H1 (cell line): ENCODE measurements around the gene MAVS. TPM values are rescaled to one million over a fixed set of nuclear protein-coding genes. Genes with fewer than 3 reads are reported as not detected.
A peak's percentile ranks its signal among the peaks of the same experiment; 100 is the strongest.

ENCODE experiments used
- CTCF ChIA-PET: fragments of 300-600 bp; sonication (Branson Sonifier 250); formaldehyde crosslinking; loops from one replicate; lab custom pipeline; 2021; ENCODE audit not compliant: partially characterized antibody; lab: Charles Lee
- POLR2A ChIA-PET: fragments of 300-600 bp; sonication (Branson Sonifier 250); formaldehyde crosslinking; loops from one replicate; lab custom pipeline; 2021; ENCODE audit warnings: inconsistent platforms; ENCODE audit not compliant: partially characterized antibody; lab: Charles Lee
- DNase-seq, 2 experiments: peaks; one replicate each; pipeline versions ENCODE4 v3.0.0 to v3.0.0-alpha.2; 2010 to 2022; ENCODE audit warnings: low spot score in 2 of 2, low read depth in 1 of 2, mixed read lengths in 1 of 2
- FAIRE-seq: peaks from 2 replicates; lab custom pipeline; 2011; peaks lifted over from hg19 to GRCh38; lab: Jason Lieb, UNC
- H2AFZ ChIP-seq: 2 replicates; pipeline ENCODE4 v1.8.1; 2012; ENCODE audit warnings: low read length, inconsistent platforms
- H2AK5ac ChIP-seq: 2 replicates; pipeline ENCODE4 v1.6.1; 2013; ENCODE audit warnings: low read depth, low read length
- H2BK120ac ChIP-seq: replicated peaks from 2 replicates; pipeline ENCODE3; 2013; ENCODE audit warnings: low read depth, low read length, inconsistent platforms
- H2BK12ac ChIP-seq: 2 replicates; pipeline ENCODE4 v1.6.1; 2013; ENCODE audit warnings: low read depth, low read length
- H2BK15ac ChIP-seq: 2 replicates; pipeline ENCODE4 v1.6.1; 2013; ENCODE audit warnings: low read length
- H2BK20ac ChIP-seq: 2 replicates; pipeline ENCODE4 v1.6.1; 2013; ENCODE audit warnings: low read length
- H2BK5ac ChIP-seq: 2 replicates; pipeline ENCODE4 v1.6.1; 2013; ENCODE audit warnings: low read depth, low read length
- H3K14ac ChIP-seq: 2 replicates; pipeline ENCODE4 v1.6.1; 2013; ENCODE audit warnings: inconsistent platforms; ENCODE audit not compliant: insufficient read length
- H3K18ac ChIP-seq: 2 replicates; pipeline ENCODE4 v1.6.1; 2013; ENCODE audit warnings: low read length; ENCODE audit errors: extremely low read depth
- H3K23ac ChIP-seq: 2 replicates; pipeline ENCODE4 v1.6.1; 2013; ENCODE audit warnings: inconsistent platforms; ENCODE audit not compliant: insufficient read length
- H3K23me2 ChIP-seq: 2 replicates; pipeline ENCODE4 v1.6.1; 2013; ENCODE audit warnings: low read depth, low read length
- H3K27ac ChIP-seq: 2 replicates; pipeline ENCODE4 v1.6.1; 2011; ENCODE audit warnings: low read depth, low read length, inconsistent platforms
- H3K27me3 ChIP-seq, 4 experiments: replicated peaks in 1 of 4; 1 replicate in 1 of 4; 2 replicates in 3 of 4; pipeline versions ENCODE4 v1.6.1 to v1.8.1; 2011 to 2013; ENCODE audit warnings: low read length in 3 of 4, mild to moderate bottlenecking in 3 of 4, inconsistent platforms in 2 of 4, mixed read lengths in 2 of 4, moderate library complexity in 1 of 4; ENCODE audit not compliant: control insufficient read depth in 3 of 4, insufficient read depth in 3 of 4; ENCODE audit errors: extremely low read depth in 1 of 4
- H3K36me3 ChIP-seq, 4 experiments: 2 replicates each; pipeline versions ENCODE4 v1.6.1 to v1.8.1; 2011 to 2013; ENCODE audit warnings: mild to moderate bottlenecking in 4 of 4, low read length in 3 of 4, moderate library complexity in 2 of 4, control low read depth in 1 of 4, inconsistent platforms in 1 of 4; ENCODE audit not compliant: insufficient read depth in 4 of 4, control insufficient read depth in 2 of 4
- H3K4ac ChIP-seq: replicated peaks from 2 replicates; pipeline ENCODE3; 2013; ENCODE audit warnings: low read length, low read depth, mixed read lengths, inconsistent platforms; ENCODE audit not compliant: insufficient read length
- H3K4me1 ChIP-seq, 4 experiments: replicated peaks in 1 of 4; 1 replicate in 1 of 4; 2 replicates in 3 of 4; pipeline versions ENCODE4 v1.6.1 to v1.8.1; 2011 to 2013; ENCODE audit warnings: low read length in 3 of 4, inconsistent platforms in 2 of 4, mixed read lengths in 1 of 4; ENCODE audit not compliant: insufficient read depth in 4 of 4, control insufficient read depth in 3 of 4
- H3K4me2 ChIP-seq, 2 experiments: 2 replicates each; pipeline versions ENCODE4 v1.6.1 to v1.8.1; 2011 to 2013; ENCODE audit warnings: low read depth in 2 of 2, low read length in 2 of 2, control low read depth in 1 of 2, inconsistent platforms in 1 of 2, mild to moderate bottlenecking in 1 of 2; ENCODE audit not compliant: insufficient read depth in 1 of 2
- H3K4me3 ChIP-seq, 4 experiments: fragments of 200-600, 300-600 bp in 1 of 4; sonication (generic), shearing (Covaris generic), sonication (Bioruptor Twin) in 1 of 4; 2 replicates each; pipeline versions ENCODE4 v1.5.1 to v1.8.1; 2011 to 2016; ENCODE audit warnings: low read length in 4 of 4, low read depth in 3 of 4, control low read depth in 2 of 4, inconsistent platforms in 2 of 4, mild to moderate bottlenecking in 2 of 4, mixed read lengths in 1 of 4, moderate library complexity in 1 of 4; ENCODE audit not compliant: insufficient read depth in 2 of 4; ENCODE audit errors: extremely low read depth in 1 of 4
- H3K56ac ChIP-seq: replicated peaks from 2 replicates; pipeline ENCODE3; 2013; ENCODE audit warnings: low read depth, mild to moderate bottlenecking, mixed read lengths, low read length, inconsistent platforms; ENCODE audit not compliant: insufficient read length
- H3K79me1 ChIP-seq: 2 replicates; pipeline ENCODE4 v1.6.1; 2013; ENCODE audit warnings: low read depth, low read length, control low read depth
- H3K79me2 ChIP-seq, 2 experiments: 2 replicates each; pipeline versions ENCODE4 v1.6.1 to v1.8.1; 2012 to 2013; ENCODE audit warnings: low read length in 2 of 2, mild to moderate bottlenecking in 2 of 2, inconsistent platforms in 1 of 2; ENCODE audit not compliant: insufficient read depth in 2 of 2, control insufficient read depth in 1 of 2
- H3K9ac ChIP-seq, 4 experiments: replicated peaks in 1 of 4; 1 replicate in 1 of 4; 2 replicates in 3 of 4; pipeline versions ENCODE4 v1.6.1 to v1.8.1; 2011 to 2013; ENCODE audit warnings: low read depth in 3 of 4, low read length in 3 of 4, control low read depth in 2 of 4, mild to moderate bottlenecking in 2 of 4, moderate library complexity in 2 of 4, inconsistent platforms in 1 of 4; ENCODE audit errors: extremely low read depth in 1 of 4
- H3K9me3 ChIP-seq, 2 experiments: 2 replicates each; pipeline versions ENCODE4 v1.6.1 to v1.8.1; 2012 to 2013; ENCODE audit warnings: mild to moderate bottlenecking in 2 of 2, moderate library complexity in 2 of 2, control low read depth in 1 of 2, inconsistent platforms in 1 of 2, low read depth in 1 of 2, low read length in 1 of 2, mixed read lengths in 1 of 2; ENCODE audit not compliant: insufficient read depth in 2 of 2
- H4K20me1 ChIP-seq, 2 experiments: replicated peaks in 1 of 2; 2 replicates each; pipeline versions ENCODE3 to v1.8.1; 2011 to 2013; ENCODE audit warnings: inconsistent platforms in 2 of 2, low read length in 2 of 2, mild to moderate bottlenecking in 1 of 2; ENCODE audit not compliant: insufficient read depth in 2 of 2, control insufficient read depth in 1 of 2
- H4K5ac ChIP-seq: 2 replicates; pipeline ENCODE4 v1.6.1; 2013; ENCODE audit warnings: low read length, low read depth, mixed read lengths, inconsistent platforms; ENCODE audit not compliant: insufficient read length
- H4K8ac ChIP-seq: 2 replicates; pipeline ENCODE4 v1.8.0; 2013; ENCODE audit warnings: mild to moderate bottlenecking, moderate library complexity, low read length, inconsistent platforms; ENCODE audit not compliant: insufficient read depth; ENCODE audit errors: extremely low read depth
- H4K91ac ChIP-seq: replicated peaks from 2 replicates; pipeline ENCODE3; 2013; ENCODE audit warnings: low read length, mixed read lengths, inconsistent platforms; ENCODE audit not compliant: insufficient read length
- BCL11A ChIP-seq, 2 experiments: IDR thresholded peaks; one replicate each; pipeline ENCODE4 v1.6.1; 2011; ENCODE audit warnings: low read depth in 2 of 2, low read length in 2 of 2, mild to moderate bottlenecking in 2 of 2
- CHD1 ChIP-seq: IDR thresholded peaks from 2 replicates; pipeline ENCODE4 v1.6.1; 2012; ENCODE audit warnings: low read depth, low read length, improper control_type of control experiment
- CREB1 ChIP-seq: IDR thresholded peaks from 2 replicates; pipeline ENCODE4 v1.6.1; 2012; ENCODE audit warnings: inconsistent platforms
- EGR1 ChIP-seq: IDR thresholded peaks from 2 replicates; pipeline ENCODE4 v1.6.1; 2011; ENCODE audit warnings: low read depth, low read length, borderline replicate concordance
- EP300 ChIP-seq, 2 experiments: IDR thresholded peaks; 1 replicate in 1 of 2; 2 replicates in 1 of 2; pipeline ENCODE4 v1.6.1; 2011 to 2012; ENCODE audit warnings: low read depth in 2 of 2, low read length in 2 of 2, mild to moderate bottlenecking in 2 of 2, borderline replicate concordance in 1 of 2, inconsistent platforms in 1 of 2, moderate library complexity in 1 of 2
- FOSL1 ChIP-seq: IDR thresholded peaks from 2 replicates; pipeline ENCODE4 v1.6.1; 2011; ENCODE audit warnings: mild to moderate bottlenecking, low read depth, low read length, moderate library complexity; ENCODE audit not compliant: insufficient read depth
- POLR2AphosphoS5 ChIP-seq: IDR thresholded peaks from 2 replicates; pipeline ENCODE4 v1.6.1; 2011; ENCODE audit warnings: low read depth, low read length
- RBBP5 ChIP-seq: IDR thresholded peaks from 2 replicates; pipeline ENCODE4 v1.7.1; 2012; ENCODE audit warnings: low read depth, mild to moderate bottlenecking, inconsistent platforms, low read length, moderate library complexity, borderline replicate concordance
- RNF2 ChIP-seq: fragments of 200-900, 300-1000 bp; sonication (generic); IDR thresholded peaks from 2 replicates; pipeline ENCODE4 v1.7.1; 2016; ENCODE audit warnings: borderline replicate concordance, low read depth, mild to moderate bottlenecking, antibody characterized with exemption, low read length; ENCODE audit not compliant: poor library complexity, severe bottlenecking; ENCODE audit errors: missing control alignments
- SRF ChIP-seq: IDR thresholded peaks from 2 replicates; pipeline ENCODE4 v1.6.1; 2011; ENCODE audit warnings: mild to moderate bottlenecking, low read depth, low read length, moderate library complexity
- WGBS, 2 experiments: shearing (Covaris generic) in 1 of 2; methylation state at CpG; one replicate each; pipeline versions ENCODE4 v1.1.6 to v1.1.7; 2013 to 2015; ENCODE audit warnings: low lambda C conversion rate in 2 of 2, mixed read lengths in 2 of 2, inconsistent platforms in 1 of 2, low coverage in 1 of 2, missing lambda C conversion rate in 1 of 2; ENCODE audit not compliant: insufficient replicate concordance in 2 of 2, insufficient coverage in 1 of 2, insufficient read length in 1 of 2; ENCODE audit errors: extremely low coverage in 1 of 2, missing lambda C conversion rate in 1 of 2; 5-methylcytosine and 5-hydroxymethylcytosine counted together
- polyA plus RNA-seq, 7 experiments: library from polyadenylated mRNA; depleted of rRNA in 3 of 7; stranded (reverse) in 5 of 7; unstranded in 2 of 7; fragments of >200 nt in 5 of 7; fragments of 200-250 nt in 2 of 7; gene quantifications; 1 replicate in 5 of 7; 2 replicates in 1 of 7; 4 replicates in 1 of 7; pipeline versions ENCODE4 v1.2.1 to v1.2.3, GENCODE V29; 2011 to 2013; ENCODE audit warnings: missing spikeins in 2 of 7, mixed read lengths in 2 of 7
- total RNA-seq: library from RNA; stranded (reverse); fragmentation: NEBNext Ultra II Directional; extraction: Animal tissue kit (Norgen Biotek cat#: 25700); gene quantifications from 2 replicates; pipeline ENCODE4 v1.2.1, GENCODE V29; 2021

The MAVS gene
- total and polyA plus RNA-seq, 2 of the 8 experiments (the other 6 are each of a cell fraction or from before 2014, with no cell fraction given): 9.9 to 24.3 TPM

GRCh38 chr20:3820901-3821727, 25.5 kb upstream of the MAVS start:
- Histone ChIP-seq H3K27me3 (no peaks in the 10 kb centered on the region), H2AK5ac (no peak overlapping the region), H3K14ac (no peak overlapping the region), H3K4me2 (peak overlapping the region; percentile 25 to 79), H2BK12ac (no peak overlapping the region), H3K4me3 (peak overlapping the region; percentile 79 to 96 (median 90)), H3K79me2 (no peaks in the 10 kb centered on the region), H2BK5ac (no peak overlapping the region; the same call in 1 of the 2 replicates), H3K4me1 (peaks cover 0 to 8% (median 3%) of the 10 kb centered on the region in 4 experiments; a peak in 4 of 7 replicates), H2BK120ac (no peak overlapping the region), H4K5ac (no peak overlapping the region), H3K4ac (no peak overlapping the region), H2BK20ac (no peak overlapping the region), H3K36me3 (no peaks in the 10 kb centered on the region), H3K9ac (peak overlapping the region in 3 of 4 experiments; percentile 79 to 96 (median 93); a peak in 6 of 7 replicates), H3K23ac (no peak overlapping the region), H3K79me1 (no peaks in the 10 kb centered on the region), H3K18ac (peak overlapping the region; percentile 51; the same call in 1 of the 2 replicates), H2BK15ac (no peak overlapping the region), H4K91ac (no peak overlapping the region), H4K20me1 (no peaks in the 10 kb centered on the region), H3K27ac (peak overlapping the region; percentile 92), H3K56ac (no peak overlapping the region), H2AFZ (no peak overlapping the region; the same call in 1 of the 2 replicates), H3K23me2 (peaks cover 4% of the 10 kb centered on the region; the same call in 1 of the 2 replicates), H4K8ac (peak overlapping the region; percentile 79; the same call in 1 of the 2 replicates), H3K9me3 (no peaks in the 10 kb centered on the region)
- 63% methylated on average over 20 of the region's 20 CpGs; no CpG with 5 or more reads in 1 of the 2 experiments for WGBS, 2 experiments
- DNase-seq: no peak
- FAIRE-seq: no peak
- CTCF ChIA-PET: interaction anchor here (0.6 to 10.6 kb wide), 14 partner anchors 9 to 72 kb away, joined by 3 to 128 read pairs (median 7); partner anchors contain the start of genes ADISSP, CENPB and SPEF1
- POLR2A ChIA-PET: interaction anchor here (0.9 to 4.5 kb wide), 11 partner anchors 11 to 252 kb away, joined by 3 to 29 read pairs (median 3); partner anchors contain the start of gene CENPB
- TF ChIP-seq POLR2AphosphoS5: no peak
- TF ChIP-seq CHD1: no peak
- TF ChIP-seq CREB1: no peak
- TF ChIP-seq EGR1: no peak
- no peak for TF ChIP-seq RNF2
- no peak for TF ChIP-seq FOSL1
- TF ChIP-seq EP300 (IDR thresholded peaks at IDR 0.05; ENCODE audit: borderline replicate concordance in 1 of 2, low read depth in 2 of 2, low read length in 2 of 2): no peak
- TF ChIP-seq SRF: no peak
- TF ChIP-seq BCL11A (IDR thresholded peaks at IDR 0.05; ENCODE audit: low read depth in 2 of 2, low read length in 2 of 2): no peak
- TF ChIP-seq RBBP5: no peak
